Iris pigment epithelial cell (primary cell): Measurements from ENCODE around the gene SERPINA12.
"Not testable (repeated sequence)": the region's sequence is repeated elsewhere in the genome, so short reads cannot be mapped to it uniquely, and the experiment has no call there.

ENCODE experiments used
- DNase-seq: peaks from one replicate; pipeline ENCODE4 v3.0.0-alpha.2; 2011; ENCODE audit warnings: low read depth

SERPINA12 gene

GRCh38 chr14:94486883-94487282 is 22.4 kb downstream of the SERPINA12 start:
- DNase-seq: no peak

GRCh38 chr14:94485944-94486841 is 23.1 kb downstream of the SERPINA12 start:
- peak; percentile 32 for DNase-seq

GRCh38 chr14:94484481-94484880 is 24.8 kb downstream of the SERPINA12 start:
- no peak for DNase-seq

- peak; percentile 57 for DNase-seq
Measured at GRCh38 chr14:94483729-94484275, 25.5 kb downstream of the SERPINA12 start.

GRCh38 chr14:94483071-94483451 is 26.2 kb downstream of the SERPINA12 start:
- DNase-seq: no peak

- not testable (repeated sequence) for DNase-seq
Measured at GRCh38 chr14:94482132-94483070, 26.9 kb downstream of the SERPINA12 start.

GRCh38 chr14:94481468-94482131 is 27.7 kb downstream of the SERPINA12 start:
- DNase-seq: peak; percentile 36

- DNase-seq: no peak
Measured at GRCh38 chr14:94480809-94481208, 28.5 kb downstream of the SERPINA12 start.

GRCh38 chr14:94478420-94478819 is 30.8 kb downstream of the SERPINA12 start:
- DNase-seq: no peak

GRCh38 chr14:94476023-94476422 is 33.2 kb downstream of the SERPINA12 start, which contains the start of gene SERPINA9:
TSS of gene SERPINA9 (minus strand) at chr14:94476197. CDS start at chr14:94469840, 6,357 bp downstream.
- peak; percentile 8 for DNase-seq

GRCh38 chr14:94474581-94475031 is 34.7 kb downstream of the SERPINA12 start:
- DNase-seq: peak; percentile 28

- no peak for DNase-seq
Measured at GRCh38 chr14:94473666-94474410, 35.4 kb downstream of the SERPINA12 start.

GRCh38 chr14:94472842-94473241 is 36.4 kb downstream of the SERPINA12 start:
- DNase-seq: no peak

GRCh38 chr14:94471045-94471444 is 38.2 kb downstream of the SERPINA12 start:
- DNase-seq: no peak

GRCh38 chr14:94470311-94470710 is 39.0 kb downstream of the SERPINA12 start:
- DNase-seq: no peak

GRCh38 chr14:94469261-94469660 is 40.0 kb downstream of the SERPINA12 start:
- no peak for DNase-seq

- no peak for DNase-seq
Measured at GRCh38 chr14:94467728-94468520, 41.3 kb downstream of the SERPINA12 start.

GRCh38 chr14:94466706-94467370 is 42.4 kb downstream of the SERPINA12 start:
- DNase-seq: no peak

- no peak for DNase-seq
Measured at GRCh38 chr14:94465042-94465441, 44.2 kb downstream of the SERPINA12 start.
